Right lobe of liver (tissue), 4 donors: ENCODE data around the gene SAP30.

ENCODE experiments used
- CTCF ChIP-seq, 4 donors: fragments of 200-600 bp in 3 of 4; fragments of 450-650 bp in 1 of 4; IDR thresholded peaks; one replicate each; pipeline versions ENCODE4 v1.5.1 to v1.8.0; 2016 to 2022; ENCODE audit warnings: antibody characterized with exemption in 4 of 4, mild to moderate bottlenecking in 2 of 4
- POLR2A ChIP-seq: fragments of 450-650 bp; IDR thresholded peaks from one replicate; pipeline ENCODE4 v1.6.1; 2017; ENCODE audit warnings: antibody characterized with exemption, mild to moderate bottlenecking
- donor health status: DM: no; HTN: no; CAD: no.
- donor health status: DM: no; HTN: no; CAD: no.
- donor health status: DM: no; HTN: yes; CAD: no.

- TF ChIP-seq CTCF (IDR thresholded peaks at IDR 0.05) (no peak), POLR2A (no peak)
These were observed 35.3 kb downstream of the SAP30 start for GRCh38 chr4:173405840-173406606.
